H1 (cell line): ENCODE measurements around the gene ABHD11.

Source experiments
- BRCA1 ChIP-seq: IDR thresholded peaks from 2 replicates; pipeline ENCODE4 v1.6.1; 2012; ENCODE audit warnings: low read depth, low read length, improper control_type of control experiment
- EGR1 ChIP-seq: IDR thresholded peaks from 2 replicates; pipeline ENCODE4 v1.6.1; 2011; ENCODE audit warnings: low read depth, low read length, borderline replicate concordance
- EZH2 ChIP-seq: fragments of 200-600 bp; sonication (generic); IDR thresholded peaks from 2 replicates; pipeline ENCODE4 v1.7.1; 2012; ENCODE audit warnings: low read depth, mild to moderate bottlenecking, moderate library complexity, low read length, inconsistent platforms; ENCODE audit not compliant: severe bottlenecking
- POLR2A ChIP-seq, 2 experiments: IDR thresholded peaks; 1 replicate in 1 of 2; 2 replicates in 1 of 2; pipeline ENCODE4 v1.6.1; 2011; ENCODE audit warnings: low read depth in 2 of 2, low read length in 2 of 2, mild to moderate bottlenecking in 2 of 2; ENCODE audit errors: control extremely low read depth in 1 of 2
- POU5F1 ChIP-seq: IDR thresholded peaks from 2 replicates; pipeline ENCODE4 v1.6.1; 2011; ENCODE audit warnings: low read depth, mild to moderate bottlenecking, low read length, moderate library complexity
- TF ChIP-seq, protein P1 (sequence below), 3 experiments: IDR thresholded peaks; 1 replicate in 2 of 3; 2 replicates in 1 of 3; pipeline versions ENCODE4 v1.5.1 to v1.6.1; 2011; ENCODE audit warnings: low read length in 3 of 3, mild to moderate bottlenecking in 3 of 3, inconsistent platforms in 2 of 3, low read depth in 1 of 3, moderate library complexity in 1 of 3; ENCODE audit not compliant: insufficient read depth in 1 of 3; ENCODE audit errors: control extremely low read depth in 1 of 3
- TF ChIP-seq, protein P2 (sequence below): IDR thresholded peaks from 2 replicates; pipeline ENCODE4 v1.6.1; 2012; ENCODE audit warnings: low read length, inconsistent platforms

GRCh38 chr7:73719806-73720169 lies 18.8 kb downstream of the ABHD11 start:
- TF ChIP-seq EZH2: no peak
- TF ChIP-seq, protein P1, sequence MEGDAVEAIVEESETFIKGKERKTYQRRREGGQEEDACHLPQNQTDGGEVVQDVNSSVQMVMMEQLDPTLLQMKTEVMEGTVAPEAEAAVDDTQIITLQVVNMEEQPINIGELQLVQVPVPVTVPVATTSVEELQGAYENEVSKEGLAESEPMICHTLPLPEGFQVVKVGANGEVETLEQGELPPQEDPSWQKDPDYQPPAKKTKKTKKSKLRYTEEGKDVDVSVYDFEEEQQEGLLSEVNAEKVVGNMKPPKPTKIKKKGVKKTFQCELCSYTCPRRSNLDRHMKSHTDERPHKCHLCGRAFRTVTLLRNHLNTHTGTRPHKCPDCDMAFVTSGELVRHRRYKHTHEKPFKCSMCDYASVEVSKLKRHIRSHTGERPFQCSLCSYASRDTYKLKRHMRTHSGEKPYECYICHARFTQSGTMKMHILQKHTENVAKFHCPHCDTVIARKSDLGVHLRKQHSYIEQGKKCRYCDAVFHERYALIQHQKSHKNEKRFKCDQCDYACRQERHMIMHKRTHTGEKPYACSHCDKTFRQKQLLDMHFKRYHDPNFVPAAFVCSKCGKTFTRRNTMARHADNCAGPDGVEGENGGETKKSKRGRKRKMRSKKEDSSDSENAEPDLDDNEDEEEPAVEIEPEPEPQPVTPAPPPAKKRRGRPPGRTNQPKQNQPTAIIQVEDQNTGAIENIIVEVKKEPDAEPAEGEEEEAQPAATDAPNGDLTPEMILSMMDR (IDR thresholded peaks at IDR 0.05; ENCODE audit: control extremely low read depth in 1 of 3, insufficient read depth in 1 of 3, low read depth in 1 of 3, low read length in 3 of 3): no peak
- no peak for TF ChIP-seq POLR2A (IDR thresholded peaks at IDR 0.05; ENCODE audit: control extremely low read depth in 1 of 2, low read depth in 2 of 2, low read length in 2 of 2)
- TF ChIP-seq, protein P2, sequence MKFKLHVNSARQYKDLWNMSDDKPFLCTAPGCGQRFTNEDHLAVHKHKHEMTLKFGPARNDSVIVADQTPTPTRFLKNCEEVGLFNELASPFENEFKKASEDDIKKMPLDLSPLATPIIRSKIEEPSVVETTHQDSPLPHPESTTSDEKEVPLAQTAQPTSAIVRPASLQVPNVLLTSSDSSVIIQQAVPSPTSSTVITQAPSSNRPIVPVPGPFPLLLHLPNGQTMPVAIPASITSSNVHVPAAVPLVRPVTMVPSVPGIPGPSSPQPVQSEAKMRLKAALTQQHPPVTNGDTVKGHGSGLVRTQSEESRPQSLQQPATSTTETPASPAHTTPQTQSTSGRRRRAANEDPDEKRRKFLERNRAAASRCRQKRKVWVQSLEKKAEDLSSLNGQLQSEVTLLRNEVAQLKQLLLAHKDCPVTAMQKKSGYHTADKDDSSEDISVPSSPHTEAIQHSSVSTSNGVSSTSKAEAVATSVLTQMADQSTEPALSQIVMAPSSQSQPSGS: no peak
- no peak for TF ChIP-seq POU5F1
- no peak for TF ChIP-seq EGR1
- TF ChIP-seq BRCA1: no peak
